Nephron (organoid): ENCODE measurements around the gene SZRD1.
"Not testable (repeated sequence)": the region's sequence is repeated elsewhere in the genome, so short reads cannot be mapped to it uniquely, and the experiment has no call there.

ENCODE experiments used
- H3K27ac Mint-ChIP-seq, 3 experiments: 2 replicates each; pipeline ENCODE4 v1.8.0; 2020; ENCODE audit warnings: mixed read lengths in 3 of 3, mild to moderate bottlenecking in 2 of 3, moderate library complexity in 1 of 3
- H3K27me3 Mint-ChIP-seq: 2 replicates; pipeline ENCODE4 v1.8.0; 2021; ENCODE audit warnings: low read depth, mild to moderate bottlenecking, moderate library complexity, mixed read lengths
- H3K36me3 Mint-ChIP-seq: 2 replicates; pipeline ENCODE4 v1.8.0; 2020; ENCODE audit warnings: low read depth, mixed read lengths
- H3K4me1 Mint-ChIP-seq: 2 replicates; pipeline ENCODE4 v1.8.0; 2020; ENCODE audit warnings: mixed read lengths
- H3K4me3 Mint-ChIP-seq, 3 experiments: 2 replicates each; pipeline ENCODE4 v1.8.0; 2020; ENCODE audit warnings: mild to moderate bottlenecking in 3 of 3, mixed read lengths in 3 of 3, moderate library complexity in 2 of 3
- H3K9me3 Mint-ChIP-seq: 2 replicates; pipeline ENCODE4 v1.8.0; 2020; ENCODE audit warnings: mixed read lengths
- TF ChIP-seq, protein P1 (sequence below), 3 experiments: fragments of 200-600 bp; sonication (generic); IDR thresholded peaks; one replicate each; pipeline ENCODE4 v1.5.0; 2021; ENCODE audit warnings: antibody characterized with exemption in 3 of 3; ENCODE audit not compliant: unreplicated experiment in 3 of 3

Gene SZRD1

DNA sequence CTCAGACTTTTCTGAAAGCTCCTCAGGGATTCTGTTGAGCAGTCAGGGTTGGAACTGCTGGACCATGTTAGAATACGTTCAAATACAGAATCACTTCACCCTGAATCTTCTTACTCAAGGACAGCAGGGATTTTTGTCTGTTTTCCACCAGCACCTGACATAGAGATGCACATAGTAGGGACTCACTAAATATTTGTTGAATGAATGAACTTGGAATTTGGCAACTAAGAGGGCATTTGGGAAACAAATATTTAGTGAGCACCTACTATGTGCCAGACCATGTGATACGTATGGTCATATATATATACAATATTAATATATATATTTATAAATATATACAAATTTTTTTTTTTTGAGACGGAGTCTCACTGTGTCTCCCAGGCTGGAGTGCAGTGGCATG, 10.2 kb upstream of the SZRD1 start:
- Mint-ChIP-seq H3K4me3 (no peak overlapping the region), H3K9me3 (no peaks in the 10 kb centered on the region), H3K4me1 (no peaks in the 10 kb centered on the region), H3K36me3 (no peaks in the 10 kb centered on the region), H3K27ac (no peak overlapping the region), H3K27me3 (no peaks in the 10 kb centered on the region)
- TF ChIP-seq, protein P1, sequence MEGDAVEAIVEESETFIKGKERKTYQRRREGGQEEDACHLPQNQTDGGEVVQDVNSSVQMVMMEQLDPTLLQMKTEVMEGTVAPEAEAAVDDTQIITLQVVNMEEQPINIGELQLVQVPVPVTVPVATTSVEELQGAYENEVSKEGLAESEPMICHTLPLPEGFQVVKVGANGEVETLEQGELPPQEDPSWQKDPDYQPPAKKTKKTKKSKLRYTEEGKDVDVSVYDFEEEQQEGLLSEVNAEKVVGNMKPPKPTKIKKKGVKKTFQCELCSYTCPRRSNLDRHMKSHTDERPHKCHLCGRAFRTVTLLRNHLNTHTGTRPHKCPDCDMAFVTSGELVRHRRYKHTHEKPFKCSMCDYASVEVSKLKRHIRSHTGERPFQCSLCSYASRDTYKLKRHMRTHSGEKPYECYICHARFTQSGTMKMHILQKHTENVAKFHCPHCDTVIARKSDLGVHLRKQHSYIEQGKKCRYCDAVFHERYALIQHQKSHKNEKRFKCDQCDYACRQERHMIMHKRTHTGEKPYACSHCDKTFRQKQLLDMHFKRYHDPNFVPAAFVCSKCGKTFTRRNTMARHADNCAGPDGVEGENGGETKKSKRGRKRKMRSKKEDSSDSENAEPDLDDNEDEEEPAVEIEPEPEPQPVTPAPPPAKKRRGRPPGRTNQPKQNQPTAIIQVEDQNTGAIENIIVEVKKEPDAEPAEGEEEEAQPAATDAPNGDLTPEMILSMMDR (IDR thresholded peaks at IDR 0.05; ENCODE audit: unreplicated experiment in 3 of 3) = no peak

GRCh38 chr1:16365146-16365498, 1.9 kb upstream of the SZRD1 start:
- H3K4me3 Mint-ChIP-seq, H3K36me3 Mint-ChIP-seq, H3K9me3 Mint-ChIP-seq, H3K27me3 Mint-ChIP-seq: not testable (repeated sequence)
- H3K4me1 Mint-ChIP-seq = peaks cover 32% of the 10 kb centered on the region
- peak overlapping the region; percentile 19 to 71 (median 22) for H3K27ac Mint-ChIP-seq

GRCh38 chr1:16367258-16367967, 371 bp downstream of the SZRD1 start:
- Mint-ChIP-seq H3K27ac (peak overlapping the region; percentile 92 to 99 (median 94)), H3K9me3 (no peaks in the 10 kb centered on the region), H3K27me3 (no peaks in the 10 kb centered on the region), H3K4me3 (peak overlapping the region; percentile 94 to 99 (median 97)), H3K4me1 (peaks cover 37% of the 10 kb centered on the region), H3K36me3 (peaks cover under 1% of the 10 kb centered on the region)
- TF ChIP-seq, protein P1 (IDR thresholded peaks at IDR 0.05; ENCODE audit: unreplicated experiment in 3 of 3) = peak in 1 of 3 experiments; percentile 21

DNA sequence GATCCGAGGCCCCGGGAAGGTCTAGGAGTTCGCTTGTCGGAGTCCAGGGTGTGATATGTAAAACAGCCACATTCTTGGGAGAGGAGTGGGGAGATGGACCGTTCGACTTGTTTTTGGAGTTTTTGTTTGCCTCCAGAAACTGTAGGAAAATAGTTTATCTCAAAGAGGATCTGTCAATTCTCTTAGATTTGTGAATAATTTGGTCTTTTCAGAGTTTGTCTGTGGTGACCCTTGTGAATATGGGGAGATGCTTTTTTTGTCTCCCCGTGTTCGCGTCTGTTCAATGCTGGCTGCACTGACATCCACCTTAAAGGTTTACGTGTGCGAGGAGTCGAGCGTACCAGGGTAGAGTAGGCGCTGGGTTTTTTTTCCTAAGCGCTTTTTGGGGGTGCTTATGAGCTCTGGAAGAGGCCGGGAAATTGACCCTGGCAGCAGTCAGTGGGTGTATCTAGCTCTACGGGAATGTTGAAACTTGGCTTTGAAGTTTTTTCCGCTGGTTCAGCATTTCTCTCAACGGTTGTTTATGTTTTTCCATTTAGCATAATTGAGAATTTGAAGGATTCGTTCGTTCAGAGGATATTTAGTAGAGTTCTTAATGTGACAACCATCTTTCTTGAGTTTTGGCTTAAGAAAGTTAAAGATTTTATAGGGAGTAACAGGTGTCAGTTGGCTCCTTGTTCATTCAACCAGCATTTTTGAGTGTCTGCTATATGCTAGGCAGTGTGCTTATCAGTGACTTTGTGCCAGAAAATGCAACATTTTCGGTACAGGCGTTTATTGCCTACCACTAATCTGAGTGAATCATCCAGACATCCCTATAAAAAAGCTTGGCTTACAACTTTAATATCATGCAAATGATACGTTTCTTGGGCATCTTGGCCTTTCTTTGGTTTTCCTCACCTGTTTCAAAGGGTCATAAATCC, 1.2 kb downstream of the SZRD1 start:
- TF ChIP-seq, protein P1 (IDR thresholded peaks at IDR 0.05; ENCODE audit: unreplicated experiment in 3 of 3) = no peak
- H3K9me3 Mint-ChIP-seq = no peaks in the 10 kb centered on the region
- H3K27me3 Mint-ChIP-seq = no peaks in the 10 kb centered on the region
- H3K27ac Mint-ChIP-seq = peak overlapping the region; percentile 92 to 99 (median 94)
- H3K4me1 Mint-ChIP-seq = peaks cover 41% of the 10 kb centered on the region
- peak overlapping the region; percentile 94 to 99 (median 97) for H3K4me3 Mint-ChIP-seq
- peaks cover 7% of the 10 kb centered on the region for H3K36me3 Mint-ChIP-seq

DNA sequence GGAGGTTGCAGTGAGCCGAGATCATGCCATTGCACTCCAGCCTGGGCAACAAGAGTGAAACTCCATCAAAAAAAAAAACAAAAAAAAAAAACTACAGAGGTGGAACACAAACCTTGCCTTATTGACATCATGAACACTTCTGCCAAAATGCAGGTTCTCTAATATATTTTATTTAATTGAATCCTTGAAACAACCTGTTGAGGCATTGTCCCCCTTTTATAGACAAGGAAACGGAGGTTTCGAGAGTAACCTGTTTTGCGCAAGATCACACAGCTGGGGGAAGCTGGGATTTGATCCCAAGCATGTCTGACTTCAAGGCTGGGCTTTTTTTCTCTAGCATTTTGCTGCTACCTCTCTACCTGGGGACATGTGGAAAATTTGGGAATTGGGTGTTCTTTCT, 2.8 kb downstream of the SZRD1 start:
- Mint-ChIP-seq H3K4me1 (peaks cover 44% of the 10 kb centered on the region), H3K27ac (no peak overlapping the region), H3K36me3 (peaks cover 14% of the 10 kb centered on the region), H3K9me3 (no peaks in the 10 kb centered on the region), H3K27me3 (no peaks in the 10 kb centered on the region), H3K4me3 (peak overlapping the region; percentile 94 to 99 (median 97))
- TF ChIP-seq, protein P1 (IDR thresholded peaks at IDR 0.05; ENCODE audit: unreplicated experiment in 3 of 3) = no peak

DNA sequence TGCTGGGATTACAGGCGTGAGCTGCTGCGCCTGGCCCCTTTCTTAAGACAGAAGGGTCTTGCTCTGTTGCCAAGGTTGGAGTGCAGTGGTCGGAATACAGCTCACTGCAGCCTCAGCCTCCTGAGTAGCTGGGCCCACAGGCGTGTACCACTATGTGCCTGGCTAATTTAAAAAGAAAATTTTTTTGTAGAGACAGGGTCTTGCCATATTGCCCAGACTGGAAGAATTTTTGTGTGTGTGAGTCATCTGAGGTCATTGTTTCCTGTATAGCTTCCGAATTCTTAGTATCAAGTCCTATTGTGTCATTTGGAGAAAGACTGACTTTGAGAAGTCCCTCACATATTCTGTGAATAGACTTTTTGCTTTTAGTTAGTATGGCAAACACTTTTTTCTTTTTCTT, 4.7 kb downstream of the SZRD1 start:
- TF ChIP-seq, protein P1 (IDR thresholded peaks at IDR 0.05; ENCODE audit: unreplicated experiment in 3 of 3) = no peak
- peaks cover 53% of the 10 kb centered on the region for H3K4me1 Mint-ChIP-seq
- H3K4me3 Mint-ChIP-seq = peak overlapping the region in 2 of 3 experiments; percentile 31 to 38
- H3K27me3 Mint-ChIP-seq = no peaks in the 10 kb centered on the region
- H3K36me3 Mint-ChIP-seq = peaks cover 18% of the 10 kb centered on the region
- H3K9me3 Mint-ChIP-seq = no peaks in the 10 kb centered on the region
- H3K27ac Mint-ChIP-seq = peak overlapping the region in 2 of 3 experiments; percentile 37 to 55
